Measurements from ENCODE around the gene SUCLA2.
"Not testable (repeated sequence)": the region's sequence is repeated elsewhere in the genome, so short reads cannot be mapped to it uniquely, and the experiment has no call there.

Gene SUCLA2

GRCh38 chr13:48001114-48001881, at the start of gene SUCLA2:
Gene SUCLA2, minus strand, starts transcription at chr13:48001273. Its CDS starts 4 bp downstream, at chr13:48001269.
- DNase-seq = peak; percentile 33

DNA sequence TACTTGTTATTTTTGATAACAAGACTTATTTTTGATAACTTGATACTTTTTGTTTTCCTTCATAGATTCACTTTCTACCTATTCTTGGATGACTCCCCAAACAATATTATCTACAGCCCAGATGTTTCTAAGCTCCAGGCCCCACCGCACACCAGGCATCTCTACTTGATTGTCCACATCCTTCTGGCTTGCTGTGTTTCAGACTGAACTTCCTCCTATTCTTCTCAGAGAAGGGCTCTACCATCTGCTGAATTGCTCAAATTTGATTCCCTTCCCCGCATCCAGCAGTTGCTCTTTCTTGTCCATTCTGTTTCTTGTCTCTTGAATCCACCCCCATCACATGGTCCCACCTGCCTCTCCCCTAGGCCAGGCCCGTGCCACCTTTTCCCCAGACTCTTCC, 49.5 kb upstream of the SUCLA2 start:
- DNase-seq = no peak

DNA sequence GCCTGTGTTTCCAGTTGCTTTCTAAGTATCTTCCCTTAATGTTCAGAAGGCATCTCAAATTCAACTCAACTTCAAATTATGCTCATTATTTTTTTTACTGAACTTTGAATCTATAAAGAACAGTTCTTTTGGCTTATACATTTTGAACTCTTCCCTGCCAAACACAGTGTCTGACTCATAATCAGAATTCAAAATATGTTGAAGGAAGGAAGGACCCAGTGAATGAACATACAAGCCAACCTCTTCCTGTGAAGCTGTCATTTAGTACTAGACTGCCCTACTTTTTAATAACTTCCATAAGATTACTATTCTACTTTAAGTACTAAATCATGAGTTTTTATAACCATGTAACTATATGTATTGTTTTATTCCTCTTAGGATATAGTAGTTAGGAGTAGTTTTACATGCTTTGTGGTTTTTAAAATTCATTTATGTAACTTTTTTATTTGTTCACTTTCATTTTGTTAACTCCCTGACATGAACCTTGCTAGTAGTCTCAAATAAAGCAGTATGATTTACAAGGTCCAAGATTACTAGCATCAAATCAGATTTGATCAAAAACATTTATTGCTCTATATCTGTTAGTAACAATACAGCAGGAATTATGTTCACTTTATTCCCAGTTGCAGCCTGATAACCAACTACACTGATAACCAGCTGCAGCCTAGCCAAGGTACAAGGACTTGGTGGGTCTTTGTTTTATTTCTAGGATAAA, 42.9 kb upstream of the SUCLA2 start:
- no peak for DNase-seq

GRCh38 chr13:48042894-48043293, 41.8 kb upstream of the SUCLA2 start:
- DNase-seq = no peak

- no peak for DNase-seq
Measured at GRCh38 chr13:48040896-48041295, 39.8 kb upstream of the SUCLA2 start.

DNA sequence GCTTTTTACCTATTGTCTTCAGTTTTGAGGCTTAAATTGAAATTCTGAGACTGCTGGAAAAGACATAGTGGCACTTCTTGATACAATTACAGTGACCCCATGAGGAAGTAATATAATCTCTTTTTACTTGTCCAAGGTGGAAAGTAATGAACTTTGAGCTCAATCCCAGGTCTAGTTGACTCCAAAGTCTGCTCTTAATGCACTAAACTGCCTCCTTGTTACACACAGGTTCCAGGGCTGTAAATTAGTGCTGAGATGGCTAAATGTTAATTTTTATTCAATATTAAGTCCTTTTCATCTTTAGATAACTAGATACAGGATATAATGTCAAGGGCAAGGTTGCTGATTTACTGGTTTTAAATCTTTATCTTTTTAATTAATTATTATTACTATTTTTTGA, 39.0 kb upstream of the SUCLA2 start:
- DNase-seq = no peak

DNA sequence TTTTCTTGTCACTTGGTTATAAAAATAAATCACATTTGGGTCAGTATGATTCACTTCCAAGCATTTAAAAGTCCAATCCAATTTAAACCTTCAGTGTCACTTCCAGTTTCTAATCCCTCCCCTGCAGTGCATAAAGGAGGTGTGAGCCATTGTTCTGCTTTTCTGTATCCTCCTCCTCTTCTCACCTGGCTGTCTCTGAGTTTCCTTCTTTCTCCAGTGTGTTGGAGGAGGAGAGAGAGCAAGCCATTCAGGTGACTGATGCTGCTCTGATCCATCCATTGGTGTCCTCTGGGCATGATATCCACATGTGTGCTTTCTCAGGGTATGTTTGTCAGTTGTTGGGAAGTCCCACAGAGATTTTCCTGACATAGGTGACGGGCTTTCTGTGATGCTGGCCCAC, 37.7 kb upstream of the SUCLA2 start:
- DNase-seq = no peak

- peak; percentile 57 for DNase-seq
Measured at GRCh38 chr13:48037346-48038173, 36.5 kb upstream of the SUCLA2 start, which contains the start of gene NUDT15. Gene NUDT15, plus strand, starts transcription at chr13:48037726. Its CDS starts 21 bp downstream, at chr13:48037747.

- no peak for DNase-seq
Measured at GRCh38 chr13:48029859-48030258, 28.8 kb upstream of the SUCLA2 start.

- DNase-seq = no peak
Measured at GRCh38 chr13:48028066-48028465, 27.0 kb upstream of the SUCLA2 start.

DNA sequence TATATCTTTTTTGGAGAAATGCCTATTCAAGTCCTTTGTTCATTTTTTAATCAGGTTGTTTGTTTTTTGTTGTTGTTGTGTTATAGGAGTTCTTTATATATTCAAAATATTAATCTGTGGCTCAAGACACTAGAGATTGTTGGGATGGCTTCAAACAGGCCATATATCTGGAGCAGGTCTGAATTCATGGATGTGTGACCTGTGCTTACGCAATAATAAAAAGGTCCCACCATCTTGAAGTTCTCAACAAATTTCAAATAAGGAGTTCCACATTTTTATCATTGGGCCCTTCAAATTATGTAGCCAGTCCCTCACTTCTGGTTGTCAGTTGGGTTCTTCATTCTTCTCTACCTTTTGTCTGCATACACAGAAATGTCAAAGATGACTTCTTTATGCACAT, 18.7 kb upstream of the SUCLA2 start:
- DNase-seq = no peak

GRCh38 chr13:48018637-48019036, 17.6 kb upstream of the SUCLA2 start:
- no peak for DNase-seq

DNA sequence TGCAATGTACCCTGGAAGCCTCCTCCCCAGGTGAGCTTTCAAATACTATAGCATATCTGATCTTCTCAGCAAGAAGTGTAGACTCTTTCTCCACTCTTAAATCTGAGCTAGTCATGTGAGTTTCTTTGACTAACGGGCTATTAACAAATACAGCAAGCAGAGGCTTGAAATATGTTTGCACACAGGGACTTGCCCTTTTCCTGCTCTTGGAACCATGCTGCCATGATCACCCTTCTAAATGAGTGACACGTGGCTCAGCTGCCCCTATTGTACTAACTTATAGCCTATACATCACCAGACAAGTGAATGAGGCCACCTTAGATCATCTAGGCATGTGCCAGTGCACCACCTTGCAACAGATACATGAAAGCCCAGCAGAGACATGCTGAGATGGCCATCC, 13.3 kb upstream of the SUCLA2 start:
- DNase-seq = no peak

GRCh38 chr13:48012668-48013067, 11.6 kb upstream of the SUCLA2 start:
- DNase-seq = no peak

DNA sequence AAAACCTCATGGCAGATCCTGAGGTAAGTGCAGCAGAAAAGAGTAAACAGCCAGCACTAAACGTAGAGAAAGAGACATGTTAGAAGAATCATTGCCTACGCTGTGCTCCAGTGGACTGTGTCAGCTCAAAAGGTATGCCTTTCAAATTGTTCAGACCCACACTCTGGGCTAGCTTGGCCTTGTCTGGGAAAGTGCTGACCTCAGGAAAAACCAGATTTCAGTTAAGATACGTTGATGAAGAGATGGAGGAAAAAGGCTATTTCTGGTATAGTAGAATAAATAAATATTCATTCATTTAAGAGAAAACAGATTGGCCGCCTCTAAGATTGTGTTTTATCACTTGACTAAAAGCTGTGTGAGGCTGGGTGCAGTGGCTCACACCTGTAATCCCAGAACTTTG, 9.6 kb upstream of the SUCLA2 start:
- no peak for DNase-seq

DNA sequence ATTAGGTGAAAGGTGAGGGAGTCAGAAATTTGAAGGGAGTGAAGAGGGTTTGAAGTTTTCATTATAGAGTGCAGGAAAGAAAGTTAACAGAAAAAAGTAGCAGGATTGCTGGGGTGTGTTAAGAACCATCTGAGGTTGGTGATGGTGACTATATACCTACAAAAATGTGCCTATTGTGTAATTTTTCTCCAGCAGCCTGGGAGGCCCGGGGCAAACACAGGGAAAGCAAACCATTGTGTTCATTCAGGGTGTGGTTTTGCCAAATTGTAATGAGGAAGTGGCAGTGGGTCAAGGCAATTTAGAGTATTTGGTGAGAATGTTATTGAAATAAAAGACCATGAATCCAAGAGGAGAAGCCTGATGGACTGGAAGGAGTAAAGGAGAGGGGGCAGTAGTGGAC, 8.2 kb upstream of the SUCLA2 start:
- no peak for DNase-seq

GRCh38 chr13:48006396-48006795, 5.3 kb upstream of the SUCLA2 start:
- no peak for DNase-seq

GRCh38 chr13:48004201-48004600, 3.1 kb upstream of the SUCLA2 start:
- no peak for DNase-seq

DNA sequence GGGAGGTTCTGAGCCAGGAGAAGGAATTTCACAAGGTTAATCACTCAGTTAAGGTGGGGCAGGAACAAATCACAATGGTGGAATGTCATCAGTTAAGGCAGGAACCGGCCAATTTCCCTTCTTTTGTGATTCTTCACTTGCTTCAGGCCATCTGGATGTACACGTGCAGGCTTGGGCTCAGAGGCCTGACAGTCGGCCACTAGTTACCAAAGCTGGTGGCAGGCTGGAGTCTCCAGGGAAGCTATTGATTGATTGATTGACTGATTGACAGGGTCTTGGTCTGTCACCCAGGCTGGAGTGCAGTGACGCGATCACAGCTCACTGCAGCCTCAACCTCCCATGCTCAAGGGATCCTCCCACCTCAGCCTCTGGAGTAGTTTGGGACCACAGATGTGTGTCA, 926 bp upstream of the SUCLA2 start:
- DNase-seq = not testable (repeated sequence)

- DNase-seq = no peak
Measured at GRCh38 chr13:48000559-48001113, 437 bp downstream of the SUCLA2 start.

- DNase-seq = no peak
Measured at GRCh38 chr13:47999973-48000372, 1.1 kb downstream of the SUCLA2 start.

DNA sequence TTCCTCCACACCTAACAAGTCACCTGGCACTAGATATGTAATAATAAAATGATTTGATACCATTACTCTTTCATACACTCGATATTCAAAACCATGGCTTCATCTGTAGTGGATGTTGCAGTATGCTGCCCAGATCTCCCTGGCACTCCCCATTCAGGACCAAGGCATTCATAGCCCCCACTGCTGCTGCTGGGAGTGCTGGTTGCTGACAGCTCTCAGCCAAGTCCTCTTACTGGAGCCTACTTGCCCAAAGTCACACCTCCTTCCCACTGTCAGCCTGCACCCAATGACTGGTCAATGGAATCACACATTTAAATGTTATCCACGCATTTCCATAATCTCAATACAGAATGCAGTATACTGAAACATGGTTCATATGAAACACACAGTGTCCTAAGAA, 3.7 kb downstream of the SUCLA2 start:
- no peak for DNase-seq

- no peak for DNase-seq
Measured at GRCh38 chr13:47991859-47992258, 9.2 kb downstream of the SUCLA2 start.
